ENCODE results near the gene CCDC63. TPM values are rescaled to one million over a fixed set of nuclear protein-coding genes. Genes with fewer than 3 reads are reported as not detected.

Gene CCDC63
- total RNA-seq, 2 experiments from 2014 or later: not detected

DNA sequence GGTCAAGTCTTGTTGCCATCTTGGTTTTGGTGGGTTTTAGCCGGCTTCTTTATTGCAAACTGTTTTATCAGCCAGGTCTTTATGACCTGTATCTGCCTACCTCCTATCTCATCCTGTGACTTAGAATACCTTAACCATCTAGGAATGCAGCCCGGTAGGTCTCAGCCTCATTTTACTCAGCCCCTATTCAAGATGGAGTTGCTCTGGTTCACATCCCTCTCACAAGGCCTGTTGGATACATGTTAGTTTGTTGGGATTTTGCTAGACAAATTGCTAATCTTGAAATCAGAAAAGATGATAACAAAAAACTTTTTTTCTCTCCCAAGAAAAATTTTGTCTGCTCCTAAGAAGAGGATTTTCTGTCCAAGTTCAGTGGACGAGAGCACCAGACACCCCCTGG lies 27.6 kb upstream of the CCDC63 start:
- no peak overlapping the region for H3K27ac Mint-ChIP-seq
- DNase-seq: no peak
- intact Hi-C loops (cut with DNase I, micrococcal nuclease): no loop called here
- ATAC-seq (ENCODE audit: poor library complexity): no peak
- TF ChIP-seq, protein P1, sequence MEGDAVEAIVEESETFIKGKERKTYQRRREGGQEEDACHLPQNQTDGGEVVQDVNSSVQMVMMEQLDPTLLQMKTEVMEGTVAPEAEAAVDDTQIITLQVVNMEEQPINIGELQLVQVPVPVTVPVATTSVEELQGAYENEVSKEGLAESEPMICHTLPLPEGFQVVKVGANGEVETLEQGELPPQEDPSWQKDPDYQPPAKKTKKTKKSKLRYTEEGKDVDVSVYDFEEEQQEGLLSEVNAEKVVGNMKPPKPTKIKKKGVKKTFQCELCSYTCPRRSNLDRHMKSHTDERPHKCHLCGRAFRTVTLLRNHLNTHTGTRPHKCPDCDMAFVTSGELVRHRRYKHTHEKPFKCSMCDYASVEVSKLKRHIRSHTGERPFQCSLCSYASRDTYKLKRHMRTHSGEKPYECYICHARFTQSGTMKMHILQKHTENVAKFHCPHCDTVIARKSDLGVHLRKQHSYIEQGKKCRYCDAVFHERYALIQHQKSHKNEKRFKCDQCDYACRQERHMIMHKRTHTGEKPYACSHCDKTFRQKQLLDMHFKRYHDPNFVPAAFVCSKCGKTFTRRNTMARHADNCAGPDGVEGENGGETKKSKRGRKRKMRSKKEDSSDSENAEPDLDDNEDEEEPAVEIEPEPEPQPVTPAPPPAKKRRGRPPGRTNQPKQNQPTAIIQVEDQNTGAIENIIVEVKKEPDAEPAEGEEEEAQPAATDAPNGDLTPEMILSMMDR (IDR thresholded peaks at IDR 0.05): no peak
- ChIA-PET POLR2A (no interaction called here), CTCF (no interaction called here)
- Histone ChIP-seq H3K4me3 (ENCODE audit: low read length) (no peak overlapping the region), H3K4me1 (ENCODE audit: insufficient read depth, low read length) (no peaks in the 10 kb centered on the region), H3K36me3 (ENCODE audit: insufficient read depth, low read length) (no peaks in the 10 kb centered on the region), H3K27me3 (ENCODE audit: control insufficient read depth in 1 of 2, insufficient read depth in 2 of 2, low read length in 2 of 2) (no peaks in the 10 kb centered on the region), H3K9me3 (ENCODE audit: control insufficient read depth in 1 of 2, insufficient read depth in 1 of 2, low read length in 2 of 2) (no peaks in the 10 kb centered on the region), H3K27ac (ENCODE audit: low read depth in 1 of 2, low read length in 2 of 2) (no peak overlapping the region)
- no peaks in the 10 kb centered on the region for H3K4me1 Mint-ChIP-seq (ENCODE audit: low read depth)
- H3K27me3 Mint-ChIP-seq: no peaks in the 10 kb centered on the region
- no peak overlapping the region for H3K4me3 Mint-ChIP-seq
- no peaks in the 10 kb centered on the region for H3K36me3 Mint-ChIP-seq (ENCODE audit: low read depth)
- H3K9me3 Mint-ChIP-seq: no peaks in the 10 kb centered on the region

DNA sequence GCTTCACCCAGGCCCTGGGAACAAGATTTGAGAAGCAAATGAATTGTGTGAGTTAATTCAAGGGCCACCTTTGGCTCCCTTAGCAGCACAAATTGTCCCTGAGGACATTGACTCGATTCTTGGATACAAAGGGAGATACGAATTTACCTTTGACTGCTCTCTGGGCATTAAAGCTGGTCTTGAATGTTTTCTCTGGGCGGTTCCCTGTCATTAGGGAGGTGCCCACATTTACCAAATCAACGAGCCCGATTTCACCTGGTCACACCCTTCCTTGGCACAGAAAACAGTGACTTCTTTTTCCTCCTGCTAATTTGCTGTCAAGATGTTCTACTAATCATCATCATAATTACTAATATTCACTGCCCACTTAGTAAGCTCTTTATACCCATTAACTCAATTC lies 27.1 kb upstream of the CCDC63 start:
- no peaks in the 10 kb centered on the region for H3K4me1 Mint-ChIP-seq (ENCODE audit: low read depth)
- H3K4me3 Mint-ChIP-seq: no peak overlapping the region
- TF ChIP-seq, protein P1 (IDR thresholded peaks at IDR 0.05): no peak
- ChIA-PET CTCF (no interaction called here), POLR2A (no interaction called here)
- no peak overlapping the region for H3K27ac Mint-ChIP-seq
- ATAC-seq (ENCODE audit: poor library complexity) (no peak), DNase-seq (no peak)
- H3K9me3 ChIP-seq (ENCODE audit: control insufficient read depth in 1 of 2, insufficient read depth in 1 of 2, low read length in 2 of 2): no peaks in the 10 kb centered on the region
- H3K4me3 ChIP-seq (ENCODE audit: low read length): no peak overlapping the region
- H3K27ac ChIP-seq (ENCODE audit: low read depth in 1 of 2, low read length in 2 of 2): no peak overlapping the region
- no peaks in the 10 kb centered on the region for H3K27me3 ChIP-seq (ENCODE audit: control insufficient read depth in 1 of 2, insufficient read depth in 2 of 2, low read length in 2 of 2)
- intact Hi-C loops (cut with DNase I, micrococcal nuclease): loop anchor here (5.0 to 10.0 kb wide), 2 partner anchors 85 to 202 kb away; no protein-coding TSS in a partner anchor
- no peaks in the 10 kb centered on the region for H3K9me3 Mint-ChIP-seq
- no peaks in the 10 kb centered on the region for H3K36me3 Mint-ChIP-seq (ENCODE audit: low read depth)
- H3K4me1 ChIP-seq (ENCODE audit: insufficient read depth, low read length): no peaks in the 10 kb centered on the region
- H3K27me3 Mint-ChIP-seq: no peaks in the 10 kb centered on the region
- no peaks in the 10 kb centered on the region for H3K36me3 ChIP-seq (ENCODE audit: insufficient read depth, low read length)

DNA sequence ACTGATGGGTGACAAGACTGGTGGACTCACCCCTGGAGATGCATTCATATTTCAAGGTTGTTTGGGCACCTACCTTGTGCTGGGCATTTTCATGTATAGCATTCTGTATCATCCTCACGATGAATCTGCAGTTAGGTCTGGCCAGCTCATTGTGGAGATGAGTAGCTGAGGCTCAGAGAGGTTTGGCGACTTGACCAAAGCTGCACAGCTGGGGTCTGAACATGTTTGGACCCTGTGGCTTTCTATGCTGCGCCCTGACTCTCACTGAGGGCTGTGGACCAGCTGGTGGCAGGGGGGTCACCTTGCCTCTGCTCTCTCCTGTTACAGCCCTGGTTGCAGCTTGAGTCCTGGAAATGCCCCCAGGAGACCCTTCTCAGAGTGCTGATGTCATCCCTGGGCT lies 24.9 kb upstream of the CCDC63 start:
- POLR2A ChIA-PET: no interaction called here
- CTCF ChIA-PET: no interaction called here
- no peaks in the 10 kb centered on the region for H3K27me3 ChIP-seq (ENCODE audit: control insufficient read depth in 1 of 2, insufficient read depth in 2 of 2, low read length in 2 of 2)

More for the DNA sequence above, 24.9 kb upstream of the CCDC63 start:
- Mint-ChIP-seq H3K27me3 (peaks cover 6% of the 10 kb centered on the region), H3K9me3 (no peaks in the 10 kb centered on the region), H3K36me3 (ENCODE audit: low read depth) (no peaks in the 10 kb centered on the region), H3K4me1 (ENCODE audit: low read depth) (peaks cover 6% of the 10 kb centered on the region), H3K27ac (no peak overlapping the region), H3K4me3 (no peak overlapping the region)
- Histone ChIP-seq H3K27ac (ENCODE audit: low read depth in 1 of 2, low read length in 2 of 2) (no peak overlapping the region), H3K4me3 (ENCODE audit: low read length) (no peak overlapping the region), H3K9me3 (ENCODE audit: control insufficient read depth in 1 of 2, insufficient read depth in 1 of 2, low read length in 2 of 2) (no peaks in the 10 kb centered on the region), H3K36me3 (ENCODE audit: insufficient read depth, low read length) (no peaks in the 10 kb centered on the region), H3K4me1 (ENCODE audit: insufficient read depth, low read length) (peaks cover 3% of the 10 kb centered on the region)
- TF ChIP-seq, protein P1 (IDR thresholded peaks at IDR 0.05): no peak
- intact Hi-C loops (cut with DNase I, micrococcal nuclease): loop anchor here (5.0 to 10.0 kb wide), 2 partner anchors 87 to 205 kb away; no protein-coding TSS in a partner anchor
- DNase-seq (no peak), ATAC-seq (ENCODE audit: poor library complexity) (no peak)

Data from CD4-positive, alpha-beta T cell (primary cell).